HL-60 (cell line): ENCODE results near the gene FBLN5.

Experiments
- DNase-seq, 2 experiments: peaks; one replicate each; pipeline ENCODE4 v3.0.0-alpha.2; 2010 to 2020; ENCODE audit warnings: low read depth in 1 of 2, low spot score in 1 of 2
- H3K27ac ChIP-seq: fragments of 250-450 bp; sonication (Bioruptor Pico); replicated peaks from 2 replicates; pipeline ENCODE4 v1.5.1; 2020; ENCODE audit warnings: mild to moderate bottlenecking, moderate library complexity
- H3K27me3 ChIP-seq: fragments of 250-450 bp; sonication (Bioruptor Pico); 2 replicates; pipeline ENCODE4 v1.5.1; 2021; ENCODE audit warnings: mild to moderate bottlenecking, moderate library complexity; ENCODE audit not compliant: insufficient read depth, poor library complexity, severe bottlenecking
- H3K4me3 ChIP-seq: replicated peaks from 2 replicates; pipeline ENCODE4 v1.5.1; 2011; ENCODE audit warnings: mild to moderate bottlenecking, control low read depth, low read length; ENCODE audit not compliant: insufficient read depth
- GABPA ChIP-seq: IDR thresholded peaks from 2 replicates; pipeline ENCODE4 v1.6.1; 2012; ENCODE audit warnings: low read depth
- POLR2AphosphoS5 ChIP-seq: IDR thresholded peaks from 2 replicates; pipeline ENCODE4 v1.6.1; 2012; ENCODE audit warnings: low read depth
- SPI1 ChIP-seq: IDR thresholded peaks from 2 replicates; pipeline ENCODE4 v1.6.1; 2012; ENCODE audit warnings: low read depth, mild to moderate bottlenecking, borderline replicate concordance
- TF ChIP-seq, protein P1 (sequence below): IDR thresholded peaks from one replicate; pipeline ENCODE4 v1.5.1; 2011; ENCODE audit warnings: low read length, control low read depth, inconsistent platforms; ENCODE audit not compliant: insufficient read depth
- TF ChIP-seq, protein P2 (sequence below): IDR thresholded peaks from 2 replicates; pipeline ENCODE4 v1.6.1; 2012; ENCODE audit warnings: low read depth; ENCODE audit not compliant: insufficient replicate concordance

The FBLN5 gene

DNA sequence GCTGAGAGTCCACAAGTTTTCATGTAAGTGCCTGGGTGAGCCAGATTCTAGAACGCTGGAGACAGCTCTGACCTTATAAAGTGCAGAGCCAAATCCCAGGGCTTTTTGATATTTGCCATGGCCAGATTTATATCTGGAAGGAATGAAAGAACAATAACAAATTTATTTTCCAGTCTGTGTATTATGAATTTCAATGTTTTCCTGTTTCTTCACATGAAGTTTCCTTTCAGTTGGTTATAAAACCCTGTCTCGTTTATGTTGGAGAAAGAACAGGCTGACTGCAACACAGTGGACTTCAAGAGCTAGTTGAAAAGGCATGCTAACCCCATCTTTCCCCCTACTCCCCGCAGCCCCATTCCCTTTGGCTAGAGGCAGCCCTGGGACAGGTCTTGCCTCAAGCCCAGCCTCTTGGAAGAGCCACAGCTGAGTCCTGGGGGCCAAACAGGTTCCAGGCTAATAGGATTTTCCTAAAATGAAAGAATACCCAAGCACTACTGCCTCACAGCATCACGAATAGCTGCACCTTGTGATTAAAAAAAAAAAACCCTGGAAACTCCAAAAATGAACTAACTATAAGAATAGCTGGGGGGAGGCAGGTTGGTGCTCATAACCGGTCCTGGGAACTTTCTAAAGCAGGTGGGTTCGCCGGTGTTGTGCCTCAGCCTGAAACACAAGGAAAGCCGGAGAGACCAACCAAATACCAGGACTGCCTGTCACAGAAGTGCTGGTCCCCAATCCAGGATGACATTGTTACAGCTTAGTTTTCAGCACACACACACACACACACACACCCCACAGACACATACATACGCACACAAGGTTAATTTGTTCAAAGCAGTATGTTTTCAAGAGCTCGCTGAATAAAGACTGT lies 1.5 kb downstream of the FBLN5 start:
- no peak for DNase-seq
- TF ChIP-seq SPI1: no peak
- Histone ChIP-seq H3K27me3 (peaks cover 25% of the 10 kb centered on the region), H3K4me3 (no peak overlapping the region), H3K27ac (no peak overlapping the region)

DNA sequence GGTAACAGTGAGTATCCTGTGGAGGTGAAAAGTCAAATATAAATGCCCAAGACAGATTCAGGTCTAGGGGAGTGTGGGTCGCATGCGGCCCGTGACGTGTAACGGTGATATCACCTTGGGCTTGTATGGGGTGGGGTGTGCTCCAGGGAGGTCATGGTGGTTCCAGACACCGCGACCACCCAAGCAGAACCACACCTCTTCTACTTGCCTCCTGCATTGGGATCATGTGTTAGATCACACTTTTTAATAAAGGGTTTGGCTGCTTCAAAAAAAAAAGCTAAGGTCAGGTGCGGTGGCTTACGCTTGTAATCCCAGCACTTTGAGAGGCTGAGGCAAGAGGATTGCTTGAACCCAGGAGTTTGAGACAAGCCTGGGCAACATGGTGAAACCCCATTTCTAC lies 4.5 kb downstream of the FBLN5 start:
- TF ChIP-seq, protein P1, sequence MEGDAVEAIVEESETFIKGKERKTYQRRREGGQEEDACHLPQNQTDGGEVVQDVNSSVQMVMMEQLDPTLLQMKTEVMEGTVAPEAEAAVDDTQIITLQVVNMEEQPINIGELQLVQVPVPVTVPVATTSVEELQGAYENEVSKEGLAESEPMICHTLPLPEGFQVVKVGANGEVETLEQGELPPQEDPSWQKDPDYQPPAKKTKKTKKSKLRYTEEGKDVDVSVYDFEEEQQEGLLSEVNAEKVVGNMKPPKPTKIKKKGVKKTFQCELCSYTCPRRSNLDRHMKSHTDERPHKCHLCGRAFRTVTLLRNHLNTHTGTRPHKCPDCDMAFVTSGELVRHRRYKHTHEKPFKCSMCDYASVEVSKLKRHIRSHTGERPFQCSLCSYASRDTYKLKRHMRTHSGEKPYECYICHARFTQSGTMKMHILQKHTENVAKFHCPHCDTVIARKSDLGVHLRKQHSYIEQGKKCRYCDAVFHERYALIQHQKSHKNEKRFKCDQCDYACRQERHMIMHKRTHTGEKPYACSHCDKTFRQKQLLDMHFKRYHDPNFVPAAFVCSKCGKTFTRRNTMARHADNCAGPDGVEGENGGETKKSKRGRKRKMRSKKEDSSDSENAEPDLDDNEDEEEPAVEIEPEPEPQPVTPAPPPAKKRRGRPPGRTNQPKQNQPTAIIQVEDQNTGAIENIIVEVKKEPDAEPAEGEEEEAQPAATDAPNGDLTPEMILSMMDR: no peak
- TF ChIP-seq POLR2AphosphoS5: no peak
- no peak for TF ChIP-seq SPI1
- no peak for TF ChIP-seq GABPA
- TF ChIP-seq, protein P2, sequence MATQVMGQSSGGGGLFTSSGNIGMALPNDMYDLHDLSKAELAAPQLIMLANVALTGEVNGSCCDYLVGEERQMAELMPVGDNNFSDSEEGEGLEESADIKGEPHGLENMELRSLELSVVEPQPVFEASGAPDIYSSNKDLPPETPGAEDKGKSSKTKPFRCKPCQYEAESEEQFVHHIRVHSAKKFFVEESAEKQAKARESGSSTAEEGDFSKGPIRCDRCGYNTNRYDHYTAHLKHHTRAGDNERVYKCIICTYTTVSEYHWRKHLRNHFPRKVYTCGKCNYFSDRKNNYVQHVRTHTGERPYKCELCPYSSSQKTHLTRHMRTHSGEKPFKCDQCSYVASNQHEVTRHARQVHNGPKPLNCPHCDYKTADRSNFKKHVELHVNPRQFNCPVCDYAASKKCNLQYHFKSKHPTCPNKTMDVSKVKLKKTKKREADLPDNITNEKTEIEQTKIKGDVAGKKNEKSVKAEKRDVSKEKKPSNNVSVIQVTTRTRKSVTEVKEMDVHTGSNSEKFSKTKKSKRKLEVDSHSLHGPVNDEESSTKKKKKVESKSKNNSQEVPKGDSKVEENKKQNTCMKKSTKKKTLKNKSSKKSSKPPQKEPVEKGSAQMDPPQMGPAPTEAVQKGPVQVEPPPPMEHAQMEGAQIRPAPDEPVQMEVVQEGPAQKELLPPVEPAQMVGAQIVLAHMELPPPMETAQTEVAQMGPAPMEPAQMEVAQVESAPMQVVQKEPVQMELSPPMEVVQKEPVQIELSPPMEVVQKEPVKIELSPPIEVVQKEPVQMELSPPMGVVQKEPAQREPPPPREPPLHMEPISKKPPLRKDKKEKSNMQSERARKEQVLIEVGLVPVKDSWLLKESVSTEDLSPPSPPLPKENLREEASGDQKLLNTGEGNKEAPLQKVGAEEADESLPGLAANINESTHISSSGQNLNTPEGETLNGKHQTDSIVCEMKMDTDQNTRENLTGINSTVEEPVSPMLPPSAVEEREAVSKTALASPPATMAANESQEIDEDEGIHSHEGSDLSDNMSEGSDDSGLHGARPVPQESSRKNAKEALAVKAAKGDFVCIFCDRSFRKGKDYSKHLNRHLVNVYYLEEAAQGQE: no peak
- DNase-seq: no peak
- no peak overlapping the region for H3K27ac ChIP-seq
- no peak overlapping the region for H3K4me3 ChIP-seq
- H3K27me3 ChIP-seq: peaks cover 15% of the 10 kb centered on the region

DNA sequence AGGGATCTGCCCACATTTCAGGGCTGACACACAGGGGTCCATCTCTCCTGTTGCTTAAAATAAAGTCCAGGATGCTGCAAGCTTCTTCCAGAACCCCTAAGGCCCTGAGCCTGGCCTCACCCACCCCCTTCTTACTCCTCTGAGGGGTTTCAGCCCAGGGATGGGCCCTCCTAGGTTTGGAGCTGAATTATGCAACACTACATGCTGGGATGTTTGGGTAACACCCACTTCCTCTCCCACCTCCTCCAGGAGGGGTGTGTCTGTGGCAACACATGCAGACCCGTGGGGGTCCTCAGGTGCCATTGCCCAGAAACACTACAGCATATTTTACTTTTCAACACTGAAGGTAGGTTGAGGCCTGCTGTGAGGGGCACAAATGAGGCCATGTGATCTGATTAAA lies 5.4 kb downstream of the FBLN5 start:
- TF ChIP-seq, protein P1: no peak
- no peak for TF ChIP-seq POLR2AphosphoS5

DNA sequence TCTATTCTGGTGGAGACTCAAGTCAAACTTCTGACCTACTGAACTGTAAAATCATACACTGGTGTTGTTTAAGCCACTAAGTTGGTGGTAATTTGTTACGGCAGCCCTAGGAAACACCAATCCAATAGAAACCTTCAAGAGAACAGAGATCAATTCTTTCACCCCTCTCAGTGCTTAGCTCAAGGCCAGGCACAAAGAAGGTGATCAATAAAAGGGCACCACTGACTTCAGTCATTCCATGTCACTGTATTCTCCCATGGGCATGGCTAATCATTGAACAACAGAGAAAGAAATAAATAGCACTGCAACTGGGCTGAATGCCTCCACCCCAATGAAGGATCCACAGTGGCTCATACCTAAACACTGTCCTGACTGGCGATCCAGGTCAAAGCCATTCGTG lies 7.3 kb downstream of the FBLN5 start:
- DNase-seq: no peak
- no peaks in the 10 kb centered on the region for H3K27me3 ChIP-seq
- TF ChIP-seq POLR2AphosphoS5: no peak
- H3K27ac ChIP-seq: no peak overlapping the region
- H3K4me3 ChIP-seq: no peak overlapping the region

More for the DNA sequence above, 5.4 kb downstream of the FBLN5 start:
- no peak for DNase-seq
- Histone ChIP-seq H3K4me3 (no peak overlapping the region), H3K27ac (no peak overlapping the region), H3K27me3 (peaks cover 13% of the 10 kb centered on the region)

DNA sequence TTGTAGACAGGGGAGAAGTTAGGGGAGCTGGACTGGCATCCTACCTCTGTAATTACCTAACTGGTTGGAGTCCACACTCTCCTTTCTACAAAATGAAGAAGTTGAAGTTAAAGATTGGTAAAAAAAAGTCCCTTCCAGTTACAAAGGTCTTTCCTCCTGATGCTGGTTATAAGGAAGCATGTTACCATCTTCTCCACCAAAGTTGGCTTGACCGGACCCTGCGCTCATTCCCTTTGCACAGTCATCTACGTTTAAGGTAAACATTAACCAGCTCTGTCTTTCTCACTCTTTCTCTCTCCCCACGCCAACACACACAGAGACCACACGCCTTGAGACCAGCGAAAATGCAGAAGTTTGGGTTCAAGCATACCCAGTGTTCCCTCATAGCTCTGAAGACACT lies 11.9 kb downstream of the FBLN5 start:
- Histone ChIP-seq H3K27ac (no peak overlapping the region), H3K27me3 (peaks cover 2% of the 10 kb centered on the region), H3K4me3 (no peak overlapping the region)
- TF ChIP-seq, protein P1: no peak
- TF ChIP-seq, protein P2: no peak
- TF ChIP-seq GABPA (no peak), POLR2AphosphoS5 (no peak), SPI1 (no peak)
- DNase-seq: no peak
